T-helper 2 cell treated with Interferon-gamma antibody and Interleukin-4, amounts not matched to agents 5 μg/mL and 100 μg/mL, for 36 hours (primary cell): ENCODE results near the gene SYNJ2.
"Not testable (repeated sequence)": the region's sequence is repeated elsewhere in the genome, so short reads cannot be mapped to it uniquely, and the experiment has no call there.

ENCODE experiments used
- DNase-seq: peaks from one replicate; pipeline ENCODE4 v3.0.0; 2021; ENCODE audit warnings: low spot score
- H3K27ac Mint-ChIP-seq: one replicate; pipeline ENCODE4 v1.8.0; 2021; ENCODE audit warnings: mild to moderate bottlenecking, mixed read lengths
- H3K27me3 Mint-ChIP-seq: one replicate; pipeline ENCODE4 v1.8.0; 2021; ENCODE audit warnings: low read depth, mixed read lengths
- H3K36me3 Mint-ChIP-seq: one replicate; pipeline ENCODE4 v1.8.0; 2021; ENCODE audit warnings: low read depth, mixed read lengths
- H3K4me1 Mint-ChIP-seq: one replicate; pipeline ENCODE4 v1.8.0; 2021; ENCODE audit warnings: low read depth, mixed read lengths
- H3K4me3 Mint-ChIP-seq: one replicate; pipeline ENCODE4 v1.8.0; 2022; ENCODE audit warnings: mild to moderate bottlenecking, moderate library complexity, mixed read lengths
- H3K9me3 Mint-ChIP-seq: one replicate; pipeline ENCODE4 v1.8.0; 2021; ENCODE audit warnings: mixed read lengths

The SYNJ2 gene

DNA sequence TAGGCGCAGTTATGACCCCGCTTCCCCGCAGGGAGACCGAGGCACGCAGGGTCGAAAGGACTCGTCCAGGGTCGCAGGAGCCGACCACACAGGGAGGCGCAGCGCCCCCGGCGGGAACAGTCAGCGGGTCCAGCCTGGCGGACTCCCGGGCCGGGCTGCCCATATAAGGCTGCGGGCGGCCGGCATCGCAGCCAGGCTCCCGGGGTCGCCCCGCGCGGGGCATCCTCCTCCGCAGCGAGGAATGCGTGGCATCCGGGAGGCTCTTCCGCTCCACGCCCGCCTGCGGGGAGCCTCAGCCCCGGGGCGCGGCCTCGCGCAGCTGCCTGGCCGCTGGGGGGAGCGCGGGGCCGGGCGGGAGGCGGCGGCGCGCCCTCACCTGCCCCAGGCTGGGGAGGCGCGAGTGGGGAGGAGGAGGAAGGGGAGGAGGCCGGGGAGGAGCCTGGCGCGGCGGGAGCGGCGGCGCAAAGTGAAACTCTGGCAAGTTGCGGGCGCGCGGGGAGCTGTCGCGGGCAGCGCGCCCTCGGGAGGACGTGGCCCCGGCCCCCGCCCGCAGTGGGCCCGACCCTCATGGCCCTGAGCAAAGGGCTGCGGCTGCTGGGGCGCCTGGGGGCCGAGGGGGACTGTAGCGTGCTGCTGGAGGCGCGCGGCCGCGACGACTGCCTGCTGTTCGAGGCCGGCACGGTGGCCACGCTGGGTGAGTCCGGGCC is at the start of gene SYNJ2:
Gene SYNJ2 (plus strand): TSS at position 469 of the 707 bp plus-strand sequence. CDS start 99 bp downstream, at position 568.
- Mint-ChIP-seq H3K4me1 (peaks cover 38% of the 10 kb centered on the region), H3K27ac (peak within 1 kb of the TSS; percentile 84), H3K4me3 (peak within 1 kb of the TSS; percentile 96), H3K9me3 (no peaks in the 10 kb centered on the region), H3K36me3 (no peaks in the 10 kb centered on the region), H3K27me3 (peaks cover 17% of the 10 kb centered on the region)
- DNase-seq: peak; percentile 80

- no peak for DNase-seq
- H3K4me3 Mint-ChIP-seq: no peak overlapping the region
- H3K27ac Mint-ChIP-seq: no peak overlapping the region
- H3K36me3 Mint-ChIP-seq: peaks cover 10% of the 10 kb centered on the region
- peaks cover 3% of the 10 kb centered on the region for H3K4me1 Mint-ChIP-seq
- H3K9me3 Mint-ChIP-seq: no peaks in the 10 kb centered on the region
- no peaks in the 10 kb centered on the region for H3K27me3 Mint-ChIP-seq
Observed at GRCh38 chr6:157935786-157936185, 45.9 kb upstream of the SYNJ2 start.

GRCh38 chr6:157937318-157937717 is 44.3 kb upstream of the SYNJ2 start:
- peaks cover 12% of the 10 kb centered on the region for H3K36me3 Mint-ChIP-seq
- no peak overlapping the region for H3K27ac Mint-ChIP-seq
- no peak overlapping the region for H3K4me3 Mint-ChIP-seq
- DNase-seq: no peak
- no peaks in the 10 kb centered on the region for H3K9me3 Mint-ChIP-seq
- no peaks in the 10 kb centered on the region for H3K27me3 Mint-ChIP-seq
- H3K4me1 Mint-ChIP-seq: peaks cover 3% of the 10 kb centered on the region

DNA sequence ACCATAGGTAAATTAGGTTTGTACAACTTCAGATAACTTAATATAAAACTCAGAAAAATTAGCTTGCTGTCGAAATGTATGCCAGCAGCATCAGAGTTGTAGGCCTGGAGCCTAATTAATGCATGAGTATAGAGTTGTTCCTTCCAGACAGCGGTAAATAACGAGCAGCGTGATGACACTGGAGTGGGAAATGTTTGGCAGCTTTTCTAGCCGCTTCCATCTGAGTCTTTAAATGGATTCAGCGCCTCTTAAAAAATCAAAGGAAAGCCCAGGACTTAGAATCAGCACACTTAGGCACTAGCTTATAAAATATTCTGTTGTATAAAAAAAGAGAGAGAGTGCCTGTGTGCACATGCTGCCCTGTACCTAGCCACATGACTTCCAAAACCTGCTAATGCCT is 43.7 kb upstream of the SYNJ2 start:
- H3K4me3 Mint-ChIP-seq: no peak overlapping the region
- H3K27me3 Mint-ChIP-seq: no peaks in the 10 kb centered on the region
- DNase-seq: no peak
- no peak overlapping the region for H3K27ac Mint-ChIP-seq
- no peaks in the 10 kb centered on the region for H3K9me3 Mint-ChIP-seq
- peaks cover 12% of the 10 kb centered on the region for H3K36me3 Mint-ChIP-seq
- peaks cover 3% of the 10 kb centered on the region for H3K4me1 Mint-ChIP-seq

DNA sequence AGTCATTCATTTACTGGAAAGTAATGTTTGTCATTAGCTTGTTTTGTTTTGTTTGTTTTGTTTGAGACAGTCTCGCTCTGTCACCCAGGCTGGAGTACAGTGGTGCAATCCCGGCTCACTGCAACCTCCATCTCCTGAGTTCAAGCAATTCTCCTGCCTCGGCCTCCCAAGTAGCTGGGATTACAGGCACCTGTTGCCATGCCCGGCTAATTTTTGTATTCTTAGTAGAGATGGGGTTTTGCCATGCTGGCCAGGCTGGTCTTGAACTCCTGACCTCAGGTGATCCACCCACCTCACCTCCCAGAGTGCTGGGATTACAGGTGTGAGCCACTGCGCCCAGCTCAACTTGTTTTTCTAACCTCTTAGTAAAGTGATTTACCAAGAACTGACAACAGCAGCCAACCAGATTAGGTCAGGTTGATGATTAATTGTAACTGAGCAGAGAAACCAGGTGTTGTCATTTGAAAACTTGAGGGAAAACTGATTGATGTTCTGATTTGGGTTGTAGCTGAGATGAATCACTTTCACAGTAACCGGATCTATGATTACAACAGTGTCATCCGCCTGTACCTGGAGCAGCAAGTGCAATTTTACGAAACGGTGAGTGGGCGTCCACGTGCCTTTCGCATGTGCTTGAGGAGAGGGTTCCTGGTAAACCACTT is 41.2 kb upstream of the SYNJ2 start:
- H3K27ac Mint-ChIP-seq: not testable (repeated sequence)

GRCh38 chr6:157941101-157941863 is 40.4 kb upstream of the SYNJ2 start:
- Mint-ChIP-seq H3K27ac (no peak overlapping the region), H3K36me3 (peaks cover 12% of the 10 kb centered on the region), H3K4me1 (peaks cover 5% of the 10 kb centered on the region), H3K27me3 (peaks cover 2% of the 10 kb centered on the region), H3K9me3 (no peaks in the 10 kb centered on the region), H3K4me3 (no peak overlapping the region)
- DNase-seq: no peak

More for the DNA sequence above, 41.2 kb upstream of the SYNJ2 start:
- not testable (repeated sequence) for H3K9me3 Mint-ChIP-seq, H3K27me3 Mint-ChIP-seq, H3K4me1 Mint-ChIP-seq, H3K4me3 Mint-ChIP-seq
- H3K36me3 Mint-ChIP-seq: peaks cover 12% of the 10 kb centered on the region
- DNase-seq: peak; percentile 72

GRCh38 chr6:157942351-157942750 is 39.3 kb upstream of the SYNJ2 start:
- peaks cover 12% of the 10 kb centered on the region for H3K36me3 Mint-ChIP-seq
- H3K27me3 Mint-ChIP-seq: peaks cover 4% of the 10 kb centered on the region
- H3K4me1 Mint-ChIP-seq: peaks cover 4% of the 10 kb centered on the region

GRCh38 chr6:157943249-157943963 is 38.3 kb upstream of the SYNJ2 start:
- Mint-ChIP-seq H3K4me3 (no peak overlapping the region), H3K36me3 (peaks cover 12% of the 10 kb centered on the region), H3K4me1 (peaks cover 4% of the 10 kb centered on the region), H3K27me3 (peaks cover 4% of the 10 kb centered on the region), H3K27ac (no peak overlapping the region), H3K9me3 (no peaks in the 10 kb centered on the region)
- no peak for DNase-seq

More at GRCh38 chr6:157942351-157942750, 39.3 kb upstream of the SYNJ2 start:
- H3K27ac Mint-ChIP-seq: no peak overlapping the region
- DNase-seq: no peak
- H3K4me3 Mint-ChIP-seq: no peak overlapping the region
- H3K9me3 Mint-ChIP-seq: no peaks in the 10 kb centered on the region

- no peak overlapping the region for H3K4me3 Mint-ChIP-seq
Observed at GRCh38 chr6:157943964-157944283, 37.7 kb upstream of the SYNJ2 start.

GRCh38 chr6:157944983-157945931 is 36.4 kb upstream of the SYNJ2 start:
- DNase-seq: peak; percentile 68
- no peak overlapping the region for H3K27ac Mint-ChIP-seq
- H3K27me3 Mint-ChIP-seq: peaks cover 12% of the 10 kb centered on the region
- H3K4me1 Mint-ChIP-seq: peaks cover 4% of the 10 kb centered on the region
- H3K36me3 Mint-ChIP-seq: peaks cover 6% of the 10 kb centered on the region
- no peak overlapping the region for H3K4me3 Mint-ChIP-seq
- H3K9me3 Mint-ChIP-seq: peaks cover 5% of the 10 kb centered on the region

More at GRCh38 chr6:157943964-157944283, 37.7 kb upstream of the SYNJ2 start:
- H3K4me1 Mint-ChIP-seq: peaks cover 4% of the 10 kb centered on the region
- H3K27me3 Mint-ChIP-seq: peaks cover 7% of the 10 kb centered on the region
- DNase-seq: no peak
- peaks cover 12% of the 10 kb centered on the region for H3K36me3 Mint-ChIP-seq
- no peaks in the 10 kb centered on the region for H3K9me3 Mint-ChIP-seq
- no peak overlapping the region for H3K27ac Mint-ChIP-seq

- peaks cover 19% of the 10 kb centered on the region for H3K27me3 Mint-ChIP-seq
- H3K27ac Mint-ChIP-seq: no peak overlapping the region
- peaks cover 2% of the 10 kb centered on the region for H3K36me3 Mint-ChIP-seq
- no peak overlapping the region for H3K4me3 Mint-ChIP-seq
- H3K4me1 Mint-ChIP-seq: peaks cover 4% of the 10 kb centered on the region
- H3K9me3 Mint-ChIP-seq: peaks cover 5% of the 10 kb centered on the region
- no peak for DNase-seq
Observed at GRCh38 chr6:157946053-157946617, 35.5 kb upstream of the SYNJ2 start.

DNA sequence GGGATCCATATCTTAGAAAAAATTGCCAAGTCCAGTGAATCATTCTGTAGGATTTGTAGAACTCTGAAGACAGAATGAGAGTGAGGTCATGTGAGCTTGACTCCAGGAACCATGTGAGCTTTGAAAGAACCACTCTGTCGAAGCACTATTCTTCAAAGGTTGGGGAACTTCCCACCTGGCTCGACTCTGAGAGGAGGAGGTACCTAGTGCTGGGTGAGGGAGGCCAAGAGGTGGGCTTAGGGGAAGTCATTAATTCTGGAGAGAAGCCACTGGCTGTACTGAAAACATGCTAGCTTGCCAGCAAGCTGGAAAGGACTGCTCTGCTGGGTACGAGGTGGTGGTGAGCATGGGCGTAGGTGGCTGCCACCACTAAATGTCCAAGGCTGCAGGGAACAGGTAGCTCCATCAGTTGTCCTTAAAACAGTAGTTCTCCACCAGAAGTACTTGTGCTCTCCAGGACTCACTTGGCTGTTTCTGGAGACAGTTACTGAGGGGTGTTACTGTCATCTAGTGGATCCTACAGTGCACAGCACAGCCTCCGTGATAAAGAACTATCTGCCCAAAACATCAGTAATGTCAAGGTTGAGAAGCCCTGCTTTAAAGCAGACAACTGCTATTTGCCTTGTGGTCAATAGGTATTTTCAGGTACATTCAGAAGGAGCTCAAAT is 34.7 kb upstream of the SYNJ2 start:
- Mint-ChIP-seq H3K4me1 (peaks cover 4% of the 10 kb centered on the region), H3K36me3 (no peaks in the 10 kb centered on the region), H3K27ac (no peak overlapping the region), H3K4me3 (no peak overlapping the region), H3K9me3 (peaks cover 5% of the 10 kb centered on the region), H3K27me3 (peaks cover 20% of the 10 kb centered on the region)
- no peak for DNase-seq
